ENCODE measurements around the gene PDE7B.

The PDE7B gene

DNA sequence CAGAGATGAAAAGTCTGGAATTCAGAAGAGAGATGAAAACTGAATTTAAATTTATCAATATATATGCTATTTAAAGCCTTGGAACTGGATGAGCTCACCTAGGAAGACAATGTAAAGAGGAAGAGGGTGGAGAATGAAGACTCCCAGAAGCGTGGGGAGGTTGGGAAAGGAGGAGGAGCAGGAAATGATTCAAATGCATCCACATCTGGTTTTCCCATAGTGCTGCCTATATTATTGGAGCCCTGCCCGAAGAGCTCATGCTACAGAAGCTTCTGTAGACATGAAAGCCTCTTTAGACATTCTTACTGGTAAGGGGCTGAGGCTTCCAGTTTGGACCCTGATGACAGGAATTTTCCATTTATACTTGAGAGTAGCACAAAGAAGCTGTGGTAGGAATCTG lies 19.2 kb downstream of the PDE7B start:
- H3K4me3 ChIP-seq (ENCODE audit: low read length) = no peak overlapping the region
- TF ChIP-seq, protein P1, sequence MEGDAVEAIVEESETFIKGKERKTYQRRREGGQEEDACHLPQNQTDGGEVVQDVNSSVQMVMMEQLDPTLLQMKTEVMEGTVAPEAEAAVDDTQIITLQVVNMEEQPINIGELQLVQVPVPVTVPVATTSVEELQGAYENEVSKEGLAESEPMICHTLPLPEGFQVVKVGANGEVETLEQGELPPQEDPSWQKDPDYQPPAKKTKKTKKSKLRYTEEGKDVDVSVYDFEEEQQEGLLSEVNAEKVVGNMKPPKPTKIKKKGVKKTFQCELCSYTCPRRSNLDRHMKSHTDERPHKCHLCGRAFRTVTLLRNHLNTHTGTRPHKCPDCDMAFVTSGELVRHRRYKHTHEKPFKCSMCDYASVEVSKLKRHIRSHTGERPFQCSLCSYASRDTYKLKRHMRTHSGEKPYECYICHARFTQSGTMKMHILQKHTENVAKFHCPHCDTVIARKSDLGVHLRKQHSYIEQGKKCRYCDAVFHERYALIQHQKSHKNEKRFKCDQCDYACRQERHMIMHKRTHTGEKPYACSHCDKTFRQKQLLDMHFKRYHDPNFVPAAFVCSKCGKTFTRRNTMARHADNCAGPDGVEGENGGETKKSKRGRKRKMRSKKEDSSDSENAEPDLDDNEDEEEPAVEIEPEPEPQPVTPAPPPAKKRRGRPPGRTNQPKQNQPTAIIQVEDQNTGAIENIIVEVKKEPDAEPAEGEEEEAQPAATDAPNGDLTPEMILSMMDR (conservative IDR thresholded peaks at IDR 0.05; ENCODE audit: low read depth, low read length) = no peak
- no peak for DNase-seq (ENCODE audit: low read depth)

DNA sequence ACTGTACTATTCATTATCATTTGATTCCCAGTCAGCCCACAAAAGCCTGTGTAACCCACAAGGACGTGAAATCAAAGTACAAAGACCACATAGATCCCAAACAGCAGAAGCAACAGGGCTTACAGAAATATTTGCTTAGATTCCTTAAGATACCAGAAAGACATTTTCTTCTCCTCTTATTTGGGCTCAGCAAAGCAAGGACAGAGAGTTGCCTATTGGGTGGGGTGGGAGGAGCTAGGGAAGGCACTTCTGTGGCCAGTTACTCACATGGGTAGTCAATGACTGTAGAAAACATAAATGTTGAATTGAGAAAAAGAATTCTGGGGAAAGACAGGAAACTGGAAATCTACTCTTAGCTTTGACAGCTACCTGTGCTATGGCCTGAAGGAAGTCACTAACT lies 19.8 kb downstream of the PDE7B start:
- DNase-seq (ENCODE audit: low read depth) = no peak
- TF ChIP-seq, protein P1 (conservative IDR thresholded peaks at IDR 0.05; ENCODE audit: low read depth, low read length) = no peak
- no peak overlapping the region for H3K4me3 ChIP-seq (ENCODE audit: low read length)

DNA sequence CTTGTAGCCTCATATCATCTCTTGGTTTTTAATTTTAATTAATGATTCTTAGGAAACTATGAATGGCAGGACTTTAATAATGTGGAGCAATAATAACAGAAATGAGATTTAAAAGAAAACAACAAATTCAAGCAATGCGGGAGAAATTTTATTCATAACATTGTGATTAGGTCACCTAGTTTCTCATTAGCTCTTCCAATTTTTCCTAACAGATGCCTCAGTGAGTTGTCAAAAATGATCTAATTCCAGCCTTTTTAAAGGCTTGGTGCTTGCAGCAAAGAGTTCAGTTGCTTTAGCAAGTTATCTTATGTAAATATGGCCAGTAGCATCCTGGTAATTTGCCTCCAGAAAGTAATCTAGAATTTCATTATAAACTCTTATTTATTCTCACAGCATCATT lies 20.4 kb downstream of the PDE7B start:
- no peak overlapping the region for H3K4me3 ChIP-seq (ENCODE audit: low read length)
- peak; percentile 62 for DNase-seq (ENCODE audit: low read depth)
- TF ChIP-seq, protein P1 (conservative IDR thresholded peaks at IDR 0.05; ENCODE audit: low read depth, low read length) = no peak

DNA sequence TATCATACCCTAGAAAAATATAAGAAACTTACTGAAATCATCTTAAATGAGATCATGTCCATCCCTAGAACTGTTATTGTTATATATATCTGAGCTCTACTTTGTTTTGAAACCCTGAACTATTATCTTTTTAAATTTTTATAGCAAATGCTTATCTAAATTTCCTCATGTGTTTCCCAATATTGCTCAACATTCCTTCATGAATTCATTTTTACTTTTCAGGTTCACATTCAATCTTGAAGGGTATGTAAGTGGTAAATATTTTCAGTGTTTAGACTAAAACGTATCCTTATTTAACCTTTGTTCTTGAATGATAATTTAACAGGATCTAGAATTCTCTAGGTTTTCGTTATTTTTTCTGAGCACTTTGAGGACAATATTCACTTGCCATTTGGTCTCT lies 23.9 kb downstream of the PDE7B start:
- DNase-seq (ENCODE audit: low read depth) = no peak
- TF ChIP-seq, protein P1 (conservative IDR thresholded peaks at IDR 0.05; ENCODE audit: low read depth, low read length) = no peak

DNA sequence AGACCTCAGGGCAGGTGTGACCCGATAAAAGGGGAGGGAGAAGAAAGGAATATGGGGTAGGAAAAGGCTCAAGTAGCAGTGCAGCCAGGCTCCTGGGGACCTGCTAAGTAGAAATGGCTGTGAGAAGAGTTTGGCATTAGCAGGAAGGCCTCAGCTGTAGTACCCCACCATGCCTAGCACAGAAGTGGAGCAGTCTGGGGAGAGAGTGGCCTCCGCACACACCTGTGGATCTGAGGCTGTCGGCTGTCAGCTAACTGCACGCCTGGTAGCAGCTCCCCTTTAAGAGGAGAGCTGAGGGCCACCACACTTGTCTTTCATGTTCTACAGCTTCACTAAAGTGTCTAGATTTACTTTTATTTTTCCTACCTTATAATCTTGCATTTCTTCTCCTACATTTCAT lies 24.6 kb downstream of the PDE7B start:
- no peak for DNase-seq (ENCODE audit: low read depth)
- no peak overlapping the region for H3K4me3 ChIP-seq (ENCODE audit: low read length)
- TF ChIP-seq, protein P1 (conservative IDR thresholded peaks at IDR 0.05; ENCODE audit: low read depth, low read length) = no peak

More for the DNA sequence above, 23.9 kb downstream of the PDE7B start:
- H3K4me3 ChIP-seq (ENCODE audit: low read length) = no peak overlapping the region

DNA sequence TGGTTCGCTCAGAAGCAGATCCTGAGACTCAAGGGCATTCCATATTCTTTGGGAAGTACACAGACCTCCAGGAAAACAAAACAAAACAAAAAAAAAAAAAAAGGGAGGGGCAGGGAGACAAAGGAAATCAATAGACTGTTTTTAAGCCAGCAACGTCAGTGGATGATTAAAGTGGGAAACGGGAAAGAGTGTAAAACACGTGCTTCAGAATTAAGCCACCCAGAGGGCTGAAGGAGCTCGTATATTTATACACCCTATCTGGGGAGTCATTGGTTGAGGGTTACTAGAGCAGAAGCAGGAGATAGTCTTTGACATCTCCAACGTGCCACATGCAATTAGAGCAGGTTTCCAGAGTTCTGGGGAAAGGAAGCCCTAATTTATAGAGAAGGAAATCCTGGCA lies 26.2 kb downstream of the PDE7B start:
- TF ChIP-seq, protein P1 (conservative IDR thresholded peaks at IDR 0.05; ENCODE audit: low read depth, low read length) = no peak
- DNase-seq (ENCODE audit: low read depth) = no peak

DNA sequence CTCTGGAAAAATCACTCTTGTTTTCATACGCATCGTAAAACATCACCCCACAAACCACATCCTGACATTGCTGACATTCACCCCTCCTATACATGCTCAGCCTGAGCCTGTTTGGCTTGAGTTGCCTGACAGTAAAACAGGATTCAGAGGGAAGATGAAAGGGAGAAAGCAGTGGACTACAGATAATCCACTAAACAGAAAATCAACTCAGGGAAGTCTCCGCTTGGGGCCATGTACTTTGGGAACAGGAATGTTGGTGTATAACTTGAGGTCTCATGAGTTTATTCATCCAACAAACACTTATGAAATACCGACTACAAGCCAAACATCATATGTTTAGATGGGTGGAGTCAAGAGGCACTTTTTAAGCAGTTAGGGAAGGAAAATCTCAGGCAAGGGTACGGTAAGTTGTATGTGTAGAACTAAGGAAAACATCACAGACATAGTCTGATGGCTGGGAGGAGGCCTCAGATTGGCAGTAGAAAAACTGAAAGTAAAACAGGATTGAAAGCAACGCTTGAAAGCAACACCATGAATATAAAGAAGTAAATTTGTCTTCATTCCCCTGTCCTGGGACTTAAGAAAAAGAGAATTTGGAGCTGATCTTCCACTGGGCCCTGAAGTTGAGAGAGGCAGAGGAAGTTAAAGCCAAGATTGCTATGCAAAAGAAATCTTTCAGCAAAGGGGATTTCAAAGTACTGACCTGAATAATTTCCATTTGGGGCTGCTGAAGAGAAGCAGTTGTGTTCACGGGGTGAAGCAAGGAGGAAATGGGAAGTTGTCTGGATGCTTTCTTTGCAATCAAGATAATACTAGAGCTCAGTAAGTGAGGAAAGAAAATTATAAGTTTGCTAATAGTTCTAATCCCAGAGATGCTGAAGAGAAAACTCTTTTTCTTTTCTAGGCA lies 28.8 kb downstream of the PDE7B start:
- TF ChIP-seq, protein P1 (conservative IDR thresholded peaks at IDR 0.05; ENCODE audit: low read depth, low read length) = no peak

More for the DNA sequence above, 26.2 kb downstream of the PDE7B start:
- no peak overlapping the region for H3K4me3 ChIP-seq (ENCODE audit: low read length)

More for the DNA sequence above, 28.8 kb downstream of the PDE7B start:
- DNase-seq (ENCODE audit: low read depth) = no peak
- no peak overlapping the region for H3K4me3 ChIP-seq (ENCODE audit: low read length)

All from retinal pigment epithelial cell (primary cell).